HPDE6-E6E7 (cell line): Measurements from ENCODE around the gene NDUFAF8.

Experiments
- DNase-seq: peaks from one replicate; pipeline ENCODE4 v3.0.0; 2011; ENCODE audit warnings: missing footprints; ENCODE audit errors: extremely low spot score

NDUFAF8 gene

GRCh38 chr17:81200695-81201580 is 38.2 kb upstream of the NDUFAF8 start:
- peak; percentile 71 for DNase-seq

DNA sequence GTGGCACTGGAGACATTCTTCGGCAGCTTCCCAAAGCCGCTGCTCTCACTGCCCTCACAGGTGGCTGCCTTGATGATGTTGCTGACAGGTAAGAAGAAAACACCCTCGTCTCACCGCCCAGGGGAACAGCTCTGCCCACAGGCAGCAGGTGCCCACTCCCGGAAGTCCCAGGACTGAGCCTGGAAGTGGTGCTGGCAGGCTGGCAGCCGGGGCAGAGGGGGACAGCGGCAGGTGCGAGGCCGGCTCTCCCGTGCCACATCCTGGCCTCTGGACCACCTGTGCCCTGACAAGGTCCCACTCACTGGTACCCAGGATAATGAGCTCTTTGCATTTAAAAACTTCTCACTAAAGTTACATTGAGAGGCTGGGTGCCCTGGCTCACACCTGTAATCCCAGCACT is 36.8 kb upstream of the NDUFAF8 start:
- no peak for DNase-seq

- DNase-seq: no peak
These were observed 36.0 kb upstream of the NDUFAF8 start for GRCh38 chr17:81203136-81203535.

DNA sequence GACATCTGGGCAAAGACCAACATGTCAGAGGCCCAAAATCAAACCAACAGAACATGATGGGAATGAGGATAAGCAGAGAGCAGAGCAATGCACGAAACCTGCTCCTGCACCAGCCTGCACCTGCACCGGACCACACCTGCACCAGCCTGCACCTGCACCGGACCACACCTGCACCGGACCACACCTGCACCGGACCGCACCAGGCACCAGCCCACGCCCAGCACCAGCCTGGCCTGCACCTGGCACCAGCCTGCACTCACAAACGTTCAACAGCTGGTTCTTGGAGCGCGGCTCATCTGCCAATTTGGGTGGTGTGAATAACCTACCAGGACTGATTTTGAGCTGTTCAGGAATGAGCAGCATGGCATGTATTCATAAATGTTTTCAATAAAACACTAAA is 34.5 kb upstream of the NDUFAF8 start:
- no peak for DNase-seq

DNA sequence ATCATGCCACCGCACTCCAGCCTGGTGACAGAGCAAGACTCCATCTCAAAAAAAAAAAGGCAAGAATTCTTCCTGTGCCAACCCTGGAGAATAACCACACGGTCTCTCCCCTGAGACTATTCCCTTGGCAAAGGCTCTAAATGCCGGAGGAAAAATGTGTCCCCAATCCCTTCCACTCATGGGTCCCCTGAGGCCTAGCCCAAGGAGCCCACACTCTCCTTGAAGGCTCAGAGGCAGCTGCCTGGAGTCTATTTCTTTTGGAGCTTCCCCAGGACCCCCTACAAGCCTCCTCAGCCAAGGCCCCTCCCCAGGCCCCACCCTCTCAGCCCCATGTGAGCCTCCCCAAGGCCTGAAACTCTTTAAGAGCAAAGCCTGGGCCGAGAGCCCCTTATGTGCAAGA is 33.0 kb upstream of the NDUFAF8 start:
- no peak for DNase-seq

DNA sequence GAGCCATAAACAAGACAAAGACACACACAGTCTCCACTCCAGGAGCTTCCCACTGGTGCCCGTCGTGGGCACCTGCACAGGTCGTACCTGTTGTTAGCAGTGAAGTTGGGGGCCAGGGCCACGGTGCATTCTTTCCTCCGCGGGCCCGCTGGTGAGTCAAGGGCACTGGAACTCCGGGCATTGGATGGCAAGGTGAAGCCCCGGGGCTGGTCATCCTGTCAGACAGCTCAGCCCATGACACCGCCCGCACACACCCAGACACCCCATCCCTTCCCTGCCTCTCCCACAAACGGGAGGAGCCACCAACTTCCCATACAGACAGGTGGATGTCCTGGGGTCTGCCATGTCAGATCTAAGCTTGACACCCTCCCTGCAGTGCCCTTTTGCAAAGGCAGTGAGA is 32.5 kb upstream of the NDUFAF8 start:
- no peak for DNase-seq

- no peak for DNase-seq
These were observed 31.2 kb upstream of the NDUFAF8 start for GRCh38 chr17:81207610-81208581.

DNA sequence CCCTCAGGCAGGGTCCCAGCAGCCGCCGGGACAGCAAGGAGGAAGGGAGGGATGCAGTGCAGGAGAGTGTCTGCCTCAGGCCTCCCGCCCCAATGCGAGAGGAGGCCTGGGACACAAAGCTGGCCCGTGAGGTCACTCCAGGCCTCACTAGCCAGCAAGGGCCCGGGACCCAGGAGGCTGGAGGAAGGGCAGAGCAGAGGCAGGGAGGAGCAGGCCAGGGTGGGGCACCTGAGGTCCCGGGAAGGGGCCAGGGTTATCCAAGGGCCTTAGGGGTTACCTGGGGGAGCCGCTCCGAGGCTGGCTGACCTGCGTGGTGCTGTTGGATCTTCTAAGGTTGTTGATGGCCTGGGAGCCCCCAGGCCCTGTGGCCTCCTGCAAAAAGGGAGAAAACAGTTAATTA is 30.5 kb upstream of the NDUFAF8 start:
- no peak for DNase-seq

DNA sequence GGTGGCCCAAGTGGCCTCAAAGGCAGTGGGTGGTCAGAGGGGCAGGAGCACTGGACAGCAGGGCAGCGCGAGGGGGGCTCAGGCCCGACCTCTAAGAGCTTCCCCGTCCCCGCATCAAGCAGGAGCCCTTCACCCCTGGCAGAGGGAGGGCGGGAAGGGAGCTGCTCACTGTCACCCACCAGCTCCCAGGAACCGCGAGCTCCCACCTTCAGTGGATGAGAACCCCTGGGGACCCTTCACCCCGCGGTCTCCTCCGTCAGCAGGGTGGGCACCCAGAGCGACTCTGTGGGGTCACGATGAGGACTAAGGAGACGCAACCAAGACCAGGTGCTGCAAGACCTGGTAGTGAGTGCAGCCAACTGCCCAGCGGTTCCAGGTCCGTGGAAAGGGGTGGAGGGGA is 30.0 kb upstream of the NDUFAF8 start:
- no peak for DNase-seq

GRCh38 chr17:81210466-81210865 is 28.7 kb upstream of the NDUFAF8 start:
- no peak for DNase-seq

DNA sequence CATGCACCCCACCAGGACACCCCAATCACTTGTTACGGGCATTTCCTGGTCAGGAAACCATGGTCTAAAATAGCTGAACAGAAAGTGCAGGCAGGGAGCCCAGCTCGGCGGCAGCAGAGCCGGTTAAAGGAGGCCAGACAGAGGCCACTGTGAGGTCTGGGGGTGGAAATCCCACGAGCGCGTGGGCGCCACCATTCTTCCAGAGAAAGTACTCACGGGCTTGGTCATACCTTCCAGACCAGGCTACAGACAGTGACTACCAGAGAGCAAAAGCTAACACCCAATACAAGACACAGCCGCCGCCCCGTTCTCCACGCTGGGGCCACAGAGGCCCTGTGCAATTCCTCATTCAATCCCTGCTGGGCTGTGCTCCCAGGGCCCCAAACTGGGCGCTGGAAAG is 28.2 kb upstream of the NDUFAF8 start:
- DNase-seq: no peak

DNA sequence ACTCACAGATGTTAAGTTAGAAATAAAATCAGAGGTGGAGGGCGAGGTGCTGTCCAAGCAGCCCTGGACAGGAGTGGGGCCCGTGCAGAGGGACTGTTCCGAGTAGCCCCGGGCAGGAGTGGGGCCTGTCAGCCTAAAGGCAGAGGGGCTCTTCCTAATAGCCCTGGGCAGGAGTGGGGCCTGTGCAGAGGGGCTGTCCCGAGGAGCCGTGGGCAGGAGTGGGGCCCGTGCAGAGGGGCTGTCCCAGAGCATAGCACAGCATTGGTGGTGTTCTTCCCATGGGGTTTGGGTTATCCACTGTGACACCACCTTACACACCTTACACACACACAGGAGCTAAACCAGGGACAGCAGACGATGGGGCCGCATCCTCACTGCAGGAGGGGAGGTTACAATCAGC is 26.8 kb upstream of the NDUFAF8 start:
- DNase-seq: no peak

- no peak for DNase-seq
These were observed 25.1 kb upstream of the NDUFAF8 start for GRCh38 chr17:81213978-81214377.

DNA sequence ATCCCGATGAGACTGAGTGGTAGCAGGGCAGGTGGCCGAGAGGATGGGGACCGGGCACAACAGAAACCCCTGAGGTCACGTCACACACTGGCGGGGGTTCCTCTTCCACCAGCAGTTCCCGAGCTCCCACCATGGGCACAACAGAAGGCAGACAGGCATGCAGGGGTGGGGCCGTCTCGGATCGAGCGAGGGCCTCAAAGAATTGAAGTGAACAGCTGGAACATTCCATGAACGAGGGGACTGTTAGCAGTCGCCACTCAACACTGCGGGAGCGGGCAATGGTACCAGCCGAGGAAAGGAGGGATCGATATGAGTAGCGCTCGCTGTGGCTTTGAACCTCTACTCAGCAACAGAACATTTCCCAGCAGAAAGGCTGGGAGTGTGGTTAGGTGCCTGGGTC is 21.6 kb upstream of the NDUFAF8 start:
- DNase-seq: no peak

DNA sequence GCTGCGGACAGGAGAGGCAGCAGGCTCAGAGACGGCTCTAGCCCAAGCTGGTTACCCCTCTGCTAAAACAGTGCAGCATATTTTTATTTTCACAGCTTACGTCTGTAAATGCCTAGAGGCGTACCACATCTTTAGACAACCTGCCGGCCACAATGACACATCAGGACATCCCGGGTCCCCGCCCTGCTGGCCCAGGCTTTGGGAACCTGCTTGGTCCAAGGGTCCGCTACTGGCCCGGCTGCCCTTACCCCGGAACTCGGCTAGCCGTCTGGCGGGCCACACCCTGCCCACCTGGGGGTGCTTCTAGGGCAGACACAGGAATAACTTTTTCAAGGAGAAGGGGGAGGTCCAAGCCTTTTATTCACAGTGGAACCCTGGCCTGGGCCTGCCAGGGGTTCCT is 20.7 kb upstream of the NDUFAF8 start:
- no peak for DNase-seq

- DNase-seq: no peak
These were observed 20.1 kb upstream of the NDUFAF8 start for GRCh38 chr17:81218991-81219390.

DNA sequence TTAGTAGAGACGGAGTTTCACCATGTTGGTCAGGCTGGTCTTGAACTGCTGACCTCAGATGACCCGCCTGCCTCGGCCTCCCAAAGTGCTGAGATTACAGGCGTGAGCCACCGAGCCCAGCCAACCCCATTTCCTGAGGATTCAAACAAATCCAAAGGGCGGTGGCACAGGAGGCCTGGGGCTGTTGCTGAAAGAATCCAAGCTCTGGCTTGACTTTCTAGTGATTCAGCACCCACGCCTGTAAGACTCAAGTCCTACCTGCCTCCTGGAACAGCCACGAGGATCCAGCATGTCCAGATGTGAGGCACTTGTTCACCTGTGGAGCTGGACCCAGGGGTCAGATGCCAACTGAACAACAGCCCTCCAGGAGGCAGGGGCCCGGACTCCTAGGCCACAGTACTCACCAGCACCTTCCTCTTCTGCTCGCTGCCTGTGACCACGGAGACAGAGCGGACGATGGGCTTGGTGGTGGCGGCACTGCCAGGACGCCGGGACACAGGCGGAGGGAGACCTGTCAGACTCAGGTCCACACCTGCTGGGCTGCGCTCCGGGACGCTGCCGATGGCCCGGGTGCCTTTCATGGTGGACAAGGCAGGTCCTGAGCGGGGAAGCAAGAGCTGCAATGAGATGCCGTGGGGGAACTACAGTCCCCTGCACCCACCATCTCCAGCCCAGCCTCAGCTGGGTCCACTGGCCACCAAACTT is 19.5 kb upstream of the NDUFAF8 start:
- DNase-seq: no peak

DNA sequence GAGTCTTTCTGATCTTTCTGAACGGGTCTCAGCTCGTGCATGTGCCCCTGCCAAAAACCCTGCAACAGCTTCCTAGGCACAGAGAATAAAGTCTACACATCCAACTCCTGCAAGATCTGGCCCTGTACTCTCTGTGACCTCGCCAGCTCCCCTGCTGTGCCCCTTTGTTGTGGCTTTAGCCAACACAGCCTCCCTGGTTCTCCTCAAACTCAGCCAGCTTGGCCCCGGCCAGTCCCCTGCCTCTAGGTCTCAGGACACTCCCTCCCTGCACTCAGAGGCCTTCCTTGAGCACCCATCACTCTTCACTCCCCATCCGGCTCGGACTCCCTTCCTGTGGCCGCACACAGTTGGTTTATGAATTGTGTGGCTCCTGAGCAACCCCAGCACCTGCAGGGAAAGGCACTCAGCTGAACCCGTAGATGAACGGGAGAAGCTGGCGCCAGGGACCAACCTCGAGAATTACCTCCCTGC is 17.7 kb upstream of the NDUFAF8 start:
- no peak for DNase-seq

DNA sequence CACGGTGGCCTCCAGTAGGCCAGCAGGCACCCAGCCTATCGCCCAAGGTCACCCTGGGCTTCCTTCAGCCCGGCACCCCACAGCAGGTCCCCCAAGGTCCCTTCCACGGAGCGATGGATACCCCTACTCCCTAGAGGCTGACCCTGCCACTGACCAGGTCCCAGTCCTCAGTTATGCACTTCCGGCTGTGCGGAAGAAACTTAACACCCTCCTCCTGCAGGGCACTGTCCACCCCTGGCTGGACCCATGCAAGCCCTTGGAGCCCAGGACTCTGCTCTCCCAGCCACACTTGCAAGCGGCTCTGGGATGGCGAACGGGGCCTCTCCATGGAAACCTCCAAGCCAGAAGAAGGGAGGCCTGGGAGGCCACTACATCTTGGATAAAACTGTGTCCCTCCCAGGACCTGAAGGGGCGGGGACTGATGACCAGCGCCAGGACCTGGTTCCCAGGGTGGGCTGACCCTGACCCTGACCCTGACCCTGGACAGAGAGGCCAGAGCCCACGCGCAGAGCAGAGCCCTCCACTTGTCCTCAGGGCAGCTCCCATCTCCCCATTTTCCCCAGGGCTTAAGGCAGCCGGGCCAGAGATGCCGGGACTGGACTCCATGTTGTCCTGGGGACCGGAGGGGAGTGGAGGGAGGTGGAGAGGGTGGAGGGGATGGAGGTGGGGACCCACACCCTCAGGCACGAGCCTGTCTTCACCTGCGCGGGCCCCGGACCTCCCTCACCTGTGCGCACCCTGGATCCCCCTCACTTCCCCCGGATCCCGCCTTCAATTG is 17.1 kb upstream of the NDUFAF8 start:
- no peak for DNase-seq

DNA sequence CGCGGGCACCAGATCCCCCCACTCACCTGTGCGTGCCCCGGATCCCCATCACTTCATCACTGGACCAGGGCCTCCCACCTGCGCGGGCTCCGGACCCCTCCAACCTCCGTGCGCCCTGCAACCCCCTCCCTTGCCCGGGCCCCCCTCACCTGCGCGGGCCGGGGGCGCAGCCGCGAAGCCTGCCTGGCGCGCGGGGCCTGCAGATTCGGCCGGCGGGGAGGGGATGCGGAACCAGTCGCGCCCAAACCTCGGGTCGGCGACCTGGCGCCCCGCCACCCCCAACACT is 16.6 kb upstream of the NDUFAF8 start:
- no peak for DNase-seq
